ENCODE results near the gene GYG2. TPM values are rescaled to one million over a fixed set of nuclear protein-coding genes. Genes with fewer than 3 reads are reported as not detected.

GYG2 gene
- total RNA-seq, 1 donor from 2014 or later, result 14.4 TPM

- DNase-seq (ENCODE audit: low read depth), result peak; percentile 53
Measured at GRCh38 chrX:2812161-2812907, 16.4 kb upstream of the GYG2 start.

GRCh38 chrX:2817036-2817435 is 11.7 kb upstream of the GYG2 start:
- no peak for DNase-seq (ENCODE audit: low read depth)

- peak; percentile 42 for DNase-seq (ENCODE audit: low read depth)
Measured at GRCh38 chrX:2819345-2820135, 9.2 kb upstream of the GYG2 start.

GRCh38 chrX:2820136-2820771 is 8.5 kb upstream of the GYG2 start:
- DNase-seq (ENCODE audit: low read depth), result peak; percentile 68

- no peak for DNase-seq (ENCODE audit: low read depth)
Measured at GRCh38 chrX:2823795-2824386, 4.8 kb upstream of the GYG2 start.

- no peak for DNase-seq (ENCODE audit: low read depth)
Measured at GRCh38 chrX:2824886-2825285, 3.8 kb upstream of the GYG2 start.

GRCh38 chrX:2828959-2829411 is 255 bp downstream of the GYG2 start:
- no peak for DNase-seq (ENCODE audit: low read depth)

GRCh38 chrX:2829469-2830246 is 928 bp downstream of the GYG2 start:
- no peak for DNase-seq (ENCODE audit: low read depth)

GRCh38 chrX:2831471-2832228 is 2.9 kb downstream of the GYG2 start:
- no peak for DNase-seq (ENCODE audit: low read depth)

GRCh38 chrX:2837961-2838360 is 9.2 kb downstream of the GYG2 start:
- no peak for DNase-seq (ENCODE audit: low read depth)

GRCh38 chrX:2840961-2841360 is 12.2 kb downstream of the GYG2 start:
- DNase-seq (ENCODE audit: low read depth), result no peak

- DNase-seq (ENCODE audit: low read depth), result peak; percentile 75
Measured at GRCh38 chrX:2841537-2841936, 12.8 kb downstream of the GYG2 start.

- DNase-seq (ENCODE audit: low read depth), result no peak
Measured at GRCh38 chrX:2846992-2847391, 18.3 kb downstream of the GYG2 start.

- peak; percentile 64 for DNase-seq (ENCODE audit: low read depth)
Measured at GRCh38 chrX:2848871-2849301, 20.2 kb downstream of the GYG2 start.

- DNase-seq (ENCODE audit: low read depth), result no peak
Measured at GRCh38 chrX:2854918-2855317, 26.2 kb downstream of the GYG2 start.

GRCh38 chrX:2855761-2856160 is 27.0 kb downstream of the GYG2 start:
- DNase-seq (ENCODE audit: low read depth), result no peak

- no peak for DNase-seq (ENCODE audit: low read depth)
Measured at GRCh38 chrX:2857566-2857965, 28.8 kb downstream of the GYG2 start.

- no peak for DNase-seq (ENCODE audit: low read depth)
Measured at GRCh38 chrX:2859197-2859797, 30.6 kb downstream of the GYG2 start.

GRCh38 chrX:2862404-2862803 is 33.7 kb downstream of the GYG2 start:
- DNase-seq (ENCODE audit: low read depth), result no peak

- no peak for DNase-seq (ENCODE audit: low read depth)
Measured at GRCh38 chrX:2863646-2864045, 34.9 kb downstream of the GYG2 start.
